DMS53 treated with DMSO at 0.1 percent for 48 hours (cell line): ENCODE results near the gene ERAP2.
"Not testable (repeated sequence)": the region's sequence is repeated elsewhere in the genome, so short reads cannot be mapped to it uniquely, and the experiment has no call there.

Source experiments
- DNase-seq: peaks from one replicate; lab custom pipeline; 2025; ENCODE audit not compliant: unreplicated experiment; lab: John Stamatoyannopoulos, UW

ERAP2 gene

DNA sequence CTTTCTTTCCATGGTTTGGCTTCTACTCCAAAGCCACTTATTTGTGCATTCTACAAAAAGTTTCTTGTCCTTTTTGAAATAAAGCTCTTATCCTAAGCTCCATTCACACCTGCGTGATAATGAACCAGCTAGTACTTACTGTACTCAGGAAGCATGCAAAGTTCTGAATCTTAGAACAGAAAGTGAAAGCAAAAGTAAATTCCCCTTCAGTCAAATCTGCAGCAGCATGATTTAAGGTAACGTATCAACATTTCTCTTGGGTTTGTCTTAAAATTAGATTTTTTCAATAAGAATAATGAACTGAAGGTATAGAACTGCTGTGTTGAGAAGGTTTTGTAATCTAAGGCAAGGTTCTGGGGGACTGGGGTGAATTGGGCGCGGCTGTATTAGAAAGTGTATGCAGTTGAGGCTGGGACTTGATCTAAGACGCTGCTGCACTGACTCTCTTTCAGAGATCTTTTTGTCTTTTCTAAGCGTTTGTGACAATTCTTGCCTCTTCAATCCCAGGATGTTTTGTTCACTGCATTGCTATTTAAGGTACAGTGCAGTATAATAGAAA lies at the start of gene ERAP2:
Gene ERAP2 (plus strand): TSS at position 209 of the 559 bp plus-strand sequence. CDS start 3,186 bp downstream, outside the sequence.
- peak; percentile 60 for DNase-seq

- no peak for DNase-seq
Measured at GRCh38 chr5:96829297-96829696, 47.0 kb upstream of the ERAP2 start.

- no peak for DNase-seq
Measured at GRCh38 chr5:96834016-96834415, 42.3 kb upstream of the ERAP2 start.

DNA sequence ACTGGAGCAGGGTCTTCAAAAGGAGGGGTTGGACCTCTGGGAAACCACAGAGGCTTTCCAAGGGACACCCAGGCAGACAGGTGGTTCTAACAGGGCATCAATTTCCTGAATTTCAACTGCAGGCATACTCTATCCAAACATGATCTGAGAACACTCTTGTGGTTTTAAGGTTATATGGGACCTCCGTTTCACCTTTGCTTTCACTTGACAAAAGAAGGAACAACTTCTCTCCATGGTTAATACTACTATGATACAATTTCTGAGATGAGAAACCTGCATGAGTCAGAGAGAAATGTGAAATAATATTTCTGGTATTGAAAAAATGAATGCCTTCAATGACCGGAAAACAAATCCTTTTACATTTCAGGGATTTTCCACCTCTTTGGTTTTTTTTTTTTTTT lies 40.5 kb upstream of the ERAP2 start:
- no peak for DNase-seq

GRCh38 chr5:96836817-96837216 lies 39.5 kb upstream of the ERAP2 start:
- DNase-seq, result no peak

- DNase-seq, result no peak
Measured at GRCh38 chr5:96837303-96837702, 39.0 kb upstream of the ERAP2 start.

- no peak for DNase-seq
Measured at GRCh38 chr5:96838201-96839070, 37.9 kb upstream of the ERAP2 start.

- no peak for DNase-seq
Measured at GRCh38 chr5:96839071-96839592, 37.2 kb upstream of the ERAP2 start.

- not testable (repeated sequence) for DNase-seq
Measured at GRCh38 chr5:96841931-96842330, 34.4 kb upstream of the ERAP2 start.

GRCh38 chr5:96843140-96843539 lies 33.2 kb upstream of the ERAP2 start:
- DNase-seq, result no peak

GRCh38 chr5:96844481-96844990 lies 31.8 kb upstream of the ERAP2 start:
- DNase-seq, result no peak

DNA sequence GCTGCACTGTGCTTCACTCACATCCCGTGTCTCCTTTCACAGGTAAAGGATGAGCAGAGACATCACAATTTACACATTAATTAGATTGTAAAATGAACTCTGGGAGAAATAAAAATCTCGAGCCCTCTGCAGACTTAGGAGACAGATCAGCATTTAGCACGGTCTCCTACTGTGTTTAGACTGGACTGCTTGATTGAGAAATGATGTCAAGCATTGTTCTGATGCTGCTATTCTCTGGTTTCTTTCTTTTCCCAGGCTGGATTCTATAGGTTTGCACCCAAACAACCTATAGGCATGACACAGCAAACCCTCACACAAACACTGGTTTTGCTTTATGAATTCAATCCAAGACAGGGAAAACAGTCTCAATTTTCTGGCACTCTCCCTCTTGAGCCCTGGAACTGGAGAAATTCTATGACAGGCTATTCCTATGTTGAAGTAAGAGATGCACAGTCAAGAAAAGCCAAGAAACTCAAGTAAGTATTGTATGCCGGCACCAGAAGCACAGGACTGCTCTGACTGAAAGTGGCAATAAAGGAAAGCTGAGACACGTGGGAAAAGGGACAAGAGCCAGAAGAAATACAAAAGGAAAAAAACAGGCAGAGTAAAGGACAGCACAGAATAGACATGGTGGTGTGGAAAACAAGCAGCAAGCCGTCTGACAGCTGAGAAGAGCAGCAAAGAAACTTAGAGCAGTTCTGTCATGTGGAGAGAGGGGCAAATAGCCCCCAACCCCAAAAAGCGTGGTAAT lies 24.8 kb upstream of the ERAP2 start:
- DNase-seq, result no peak

DNA sequence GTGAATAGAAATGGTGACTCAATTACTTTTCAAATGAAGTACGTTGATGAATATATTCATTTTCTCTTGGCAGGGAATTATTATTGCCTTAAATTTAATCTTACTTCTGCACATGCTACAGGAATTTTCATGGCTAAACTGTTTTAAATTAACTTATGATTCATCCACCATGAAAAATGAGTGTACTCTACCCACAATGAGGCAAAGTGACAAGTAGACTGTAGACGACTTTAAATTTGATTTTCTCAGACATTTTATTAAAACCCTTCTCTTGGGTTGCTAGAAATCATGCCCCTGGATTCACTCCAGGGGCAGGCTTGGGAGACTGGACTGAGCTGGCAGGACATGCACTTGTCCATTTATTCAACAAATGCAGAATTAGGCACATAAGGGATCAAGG lies 23.5 kb upstream of the ERAP2 start:
- DNase-seq, result no peak

- DNase-seq, result no peak
Measured at GRCh38 chr5:96854067-96854466, 22.2 kb upstream of the ERAP2 start.

DNA sequence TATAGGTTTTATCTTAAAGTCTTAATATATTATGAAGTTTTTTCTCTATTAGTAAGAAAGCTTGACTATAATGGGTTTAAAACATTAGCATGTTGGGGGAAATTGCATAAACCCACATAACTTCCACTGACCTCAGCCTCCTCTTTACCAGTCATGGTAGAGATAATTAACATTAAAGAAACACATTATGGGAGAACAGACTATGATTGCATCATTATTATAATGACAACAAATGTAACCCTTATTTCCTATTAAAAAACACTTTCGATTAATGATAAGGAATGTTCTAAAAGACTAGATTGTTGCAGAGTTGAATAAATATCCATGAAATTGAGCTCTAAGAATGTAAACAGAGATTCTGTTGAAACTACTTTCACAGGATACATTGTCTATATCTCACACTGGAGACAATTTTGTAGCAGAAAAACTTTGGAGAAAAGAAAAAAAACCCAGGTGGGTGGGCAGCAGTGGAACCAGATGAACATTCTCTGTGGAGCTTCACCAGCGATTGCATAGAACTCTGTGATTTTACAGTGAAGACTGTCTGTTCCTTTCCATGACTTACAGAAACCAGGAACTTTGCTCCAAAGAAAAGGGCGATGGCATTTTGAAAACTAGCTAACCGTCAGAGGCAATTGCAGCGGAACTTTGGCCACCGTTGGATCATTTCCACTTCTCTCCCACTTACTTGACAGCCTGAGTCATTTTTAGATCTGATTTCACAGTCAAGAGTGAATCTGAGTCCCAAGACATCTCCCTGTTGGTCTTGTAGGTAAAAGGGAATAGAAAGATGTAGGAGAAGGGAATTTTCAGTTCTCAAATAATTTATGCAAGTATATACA lies 21.0 kb upstream of the ERAP2 start:
- no peak for DNase-seq

DNA sequence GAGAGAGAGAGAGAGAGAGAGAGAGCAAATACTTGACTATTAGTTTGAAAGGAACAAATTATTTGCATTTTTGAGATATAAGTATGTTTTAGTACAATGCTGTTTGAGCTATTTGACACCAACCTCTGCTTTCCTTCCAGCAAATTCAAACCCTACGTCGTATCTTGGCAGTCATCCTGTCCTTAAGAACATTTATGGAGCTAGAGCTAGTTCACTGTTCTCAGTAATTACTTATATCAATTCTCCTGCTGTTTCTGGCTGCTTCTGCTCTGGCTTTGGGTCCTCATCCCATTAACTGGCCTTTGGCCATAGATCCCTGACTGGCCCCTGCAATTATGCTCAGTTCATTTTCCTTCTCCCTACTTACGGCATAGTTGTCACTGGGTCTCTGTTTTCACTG lies 19.9 kb upstream of the ERAP2 start:
- DNase-seq, result no peak

- DNase-seq, result no peak
Measured at GRCh38 chr5:96857454-96857853, 18.8 kb upstream of the ERAP2 start.

- peak; percentile 9 for DNase-seq
Measured at GRCh38 chr5:96857924-96858323, 18.4 kb upstream of the ERAP2 start.

- no peak for DNase-seq
Measured at GRCh38 chr5:96859375-96859774, 16.9 kb upstream of the ERAP2 start.

DNA sequence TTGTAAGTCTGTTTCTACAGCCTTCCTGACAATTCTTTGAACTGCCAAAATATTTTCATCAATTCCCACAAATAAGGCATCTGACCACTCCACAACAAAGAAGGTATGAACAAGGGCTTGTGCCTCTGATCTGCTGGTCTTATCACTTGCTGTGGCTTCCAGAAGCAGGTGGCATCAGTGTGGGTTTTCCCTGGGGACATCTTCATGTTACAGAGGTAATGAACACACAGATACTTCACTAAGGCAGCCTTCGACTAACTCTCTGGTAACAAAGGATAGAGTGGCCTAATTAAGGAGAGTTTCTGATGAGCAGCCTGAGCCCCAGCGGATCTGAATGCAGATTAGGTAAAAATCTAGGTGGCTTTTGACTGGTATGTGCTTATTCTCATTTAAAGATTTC lies 15.2 kb upstream of the ERAP2 start:
- DNase-seq, result no peak

DNA sequence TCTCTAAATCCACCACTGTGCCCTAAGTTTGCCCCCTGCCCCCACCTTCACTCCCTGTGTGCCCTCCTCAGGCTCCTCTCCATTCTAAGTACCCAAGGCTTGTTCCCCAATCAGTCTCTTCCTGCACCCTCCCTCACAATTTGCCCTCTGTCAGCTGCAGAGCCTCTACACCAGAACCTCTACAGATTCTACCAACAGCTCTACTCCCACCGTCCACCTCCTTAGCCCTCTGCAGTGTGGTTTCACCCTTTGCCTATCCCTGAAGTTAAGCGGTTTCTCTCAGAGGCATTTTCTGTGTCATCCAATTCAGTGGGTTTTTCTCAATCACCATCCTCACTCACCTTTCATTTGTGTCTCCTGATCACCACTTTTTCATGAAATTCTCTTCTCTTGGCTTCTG lies 13.2 kb upstream of the ERAP2 start:
- DNase-seq, result no peak
